Heart left ventricle (tissue), 13 donors: ENCODE results near the gene PLAAT4.

Experiments used
- CTCF ChIP-seq, 12 donors: fragments of 200-600 bp; sonication (generic) in 4 of 12; IDR thresholded peaks; one replicate each; pipeline versions ENCODE4 v1.5.0 to v1.8.0; 2018 to 2022; ENCODE audit warnings: antibody characterized with exemption in 12 of 12, mild to moderate bottlenecking in 5 of 12
- POLR2A ChIP-seq, 2 donors: fragments of 450-650 bp; IDR thresholded peaks; one replicate each; pipeline ENCODE4 v1.6.1; 2017; ENCODE audit warnings: antibody characterized with exemption in 2 of 2, mild to moderate bottlenecking in 2 of 2, moderate library complexity in 2 of 2
- donor health status: ischemic (EF 13 %, LVEDD 7.1; RV severe dilation, severe dysfunction).
- donor health status: DM: no; HTN: yes; CAD: no.
- donor health status: DM: no; HTN: no; CAD: no.
- donor health status: ischemic (EF 25% LVEDD 6.9; RV normal size, moderate dysfunction).
- donor health status: ischemic (EF 25% LVEDD 5.7; RV mildly dilated, moderate dysfunction).
- donor health status: ischemic (EF 35%, LVEDD 5.7; RV mildly dilated, moderate dysfunction).
- donor health status: nonischemic (EF 11% LVEDD 7.7; RV severe dilation, severe dysfunction).
- donor health status: DM: yes; HTN: yes; CAD: no.
- donor health status: PGD.
- donor health status: ischemic (EF 29% LVEDD 5.4; RV normal size, mild dysfunction).
- donor health status: nonischemic (EF 23%, LVEDD 6.1; RV moderate dilation, normal function).

- TF ChIP-seq CTCF (IDR thresholded peaks at IDR 0.05) (no peak), POLR2A (IDR thresholded peaks at IDR 0.05) (no peak)
Measured at GRCh38 chr11:63535734-63536133, 874 bp upstream of the PLAAT4 start.
